RWPE1 (cell line): ENCODE data around the gene KCNJ8.
"Not testable (repeated sequence)": the region's sequence is repeated elsewhere in the genome, so short reads cannot be mapped to it uniquely, and the experiment has no call there.

Experiments
- CTCF ChIA-PET: fragments of 350-600 bp; sonication (Branson Sonifier 250); formaldehyde crosslinking; extraction: SDS; loops from one replicate; lab custom pipeline; 2021; lab: Yijun Ruan, JAX
- POLR2A ChIA-PET: fragments of 400-600 bp; formaldehyde crosslinking; extraction: SDS; loops from one replicate; lab custom pipeline; 2020; ENCODE audit warnings: antibody characterized with exemption; ENCODE audit not compliant: low non-redundant PET; lab: Yijun Ruan, JAX
- DNase-seq: peaks from one replicate; pipeline ENCODE4 v3.0.0; 2012; ENCODE audit warnings: low spot score
- H3K27ac ChIP-seq: fragments of 450-650 bp; 2 replicates; pipeline ENCODE4 v1.5.1; 2017
- TF ChIP-seq, protein P1 (sequence below): fragments of 450-650 bp; conservative IDR thresholded peaks from 2 replicates; pipeline ENCODE4 v1.5.1; 2017; ENCODE audit warnings: low read depth, mild to moderate bottlenecking

Gene KCNJ8

DNA sequence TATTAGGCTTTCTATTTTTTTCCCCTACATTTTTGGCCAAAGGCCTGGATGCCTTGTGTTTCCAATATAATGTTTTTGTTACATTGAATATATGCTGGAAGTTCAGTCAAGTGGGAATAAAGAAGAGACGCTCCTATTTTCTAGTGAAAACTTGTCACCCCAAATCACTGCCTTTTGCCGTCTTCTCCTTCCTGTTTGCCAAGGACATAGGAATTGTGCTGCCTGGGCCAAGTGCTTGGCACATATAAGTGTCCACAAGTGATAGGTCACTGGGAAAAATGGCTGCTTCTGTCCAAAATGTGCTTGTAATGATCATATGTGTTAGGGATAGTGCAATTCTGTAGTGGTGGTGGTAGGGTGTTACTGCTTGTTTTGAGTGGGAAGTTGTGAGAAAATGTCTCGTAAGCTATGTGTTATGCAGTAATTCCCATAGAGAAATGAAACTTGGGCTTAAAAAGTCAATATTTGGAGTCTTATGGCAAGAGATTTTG is 11.6 kb upstream of the KCNJ8 start:
- DNase-seq = no peak
- TF ChIP-seq, protein P1, sequence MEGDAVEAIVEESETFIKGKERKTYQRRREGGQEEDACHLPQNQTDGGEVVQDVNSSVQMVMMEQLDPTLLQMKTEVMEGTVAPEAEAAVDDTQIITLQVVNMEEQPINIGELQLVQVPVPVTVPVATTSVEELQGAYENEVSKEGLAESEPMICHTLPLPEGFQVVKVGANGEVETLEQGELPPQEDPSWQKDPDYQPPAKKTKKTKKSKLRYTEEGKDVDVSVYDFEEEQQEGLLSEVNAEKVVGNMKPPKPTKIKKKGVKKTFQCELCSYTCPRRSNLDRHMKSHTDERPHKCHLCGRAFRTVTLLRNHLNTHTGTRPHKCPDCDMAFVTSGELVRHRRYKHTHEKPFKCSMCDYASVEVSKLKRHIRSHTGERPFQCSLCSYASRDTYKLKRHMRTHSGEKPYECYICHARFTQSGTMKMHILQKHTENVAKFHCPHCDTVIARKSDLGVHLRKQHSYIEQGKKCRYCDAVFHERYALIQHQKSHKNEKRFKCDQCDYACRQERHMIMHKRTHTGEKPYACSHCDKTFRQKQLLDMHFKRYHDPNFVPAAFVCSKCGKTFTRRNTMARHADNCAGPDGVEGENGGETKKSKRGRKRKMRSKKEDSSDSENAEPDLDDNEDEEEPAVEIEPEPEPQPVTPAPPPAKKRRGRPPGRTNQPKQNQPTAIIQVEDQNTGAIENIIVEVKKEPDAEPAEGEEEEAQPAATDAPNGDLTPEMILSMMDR = no peak
- no peak overlapping the region for H3K27ac ChIP-seq
- POLR2A ChIA-PET = no interaction called here
- CTCF ChIA-PET = no interaction called here

DNA sequence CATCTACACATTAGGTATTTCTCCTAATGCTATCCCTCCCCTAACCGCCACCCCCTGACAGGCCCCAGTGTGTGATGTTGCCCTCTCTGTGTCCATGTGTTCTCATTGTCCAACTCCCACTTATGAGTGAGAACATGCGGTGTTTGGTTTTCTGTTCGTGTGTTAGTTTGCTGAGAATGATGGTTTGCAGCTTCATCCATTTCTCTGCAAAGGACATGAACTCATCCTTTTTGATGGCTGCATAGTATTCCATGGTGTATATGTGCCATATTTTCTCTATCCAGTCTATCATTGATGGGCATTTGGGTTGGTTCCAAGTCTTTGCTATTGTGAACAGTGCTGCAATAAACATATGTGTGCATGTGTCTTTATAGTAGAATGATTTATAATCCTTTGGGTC is 8.2 kb upstream of the KCNJ8 start:
- POLR2A ChIA-PET, H3K27ac ChIP-seq, DNase-seq, CTCF ChIA-PET: not testable (repeated sequence)

DNA sequence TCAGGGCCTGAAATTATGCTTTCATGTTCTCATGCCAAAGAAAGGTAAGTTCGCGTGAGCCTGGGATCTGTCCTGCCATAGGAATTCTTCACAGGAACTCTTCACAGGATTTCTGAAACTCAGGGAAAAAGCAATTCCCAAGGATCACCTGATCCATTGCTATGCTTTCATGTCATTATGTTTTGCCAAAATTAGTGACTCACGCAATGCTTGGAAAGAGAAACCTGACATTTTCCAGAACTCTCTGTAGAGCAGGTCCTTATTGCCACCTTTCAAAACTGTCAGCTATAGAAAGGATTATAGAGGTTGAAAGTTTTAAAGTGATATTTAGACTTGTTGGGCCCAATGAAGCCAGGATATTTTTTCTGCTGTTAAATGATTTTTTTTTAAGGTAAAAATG is 6.3 kb upstream of the KCNJ8 start:
- ChIA-PET CTCF (no interaction called here), POLR2A (no interaction called here)
- DNase-seq = no peak
- H3K27ac ChIP-seq = no peak overlapping the region
- TF ChIP-seq, protein P1 = no peak

DNA sequence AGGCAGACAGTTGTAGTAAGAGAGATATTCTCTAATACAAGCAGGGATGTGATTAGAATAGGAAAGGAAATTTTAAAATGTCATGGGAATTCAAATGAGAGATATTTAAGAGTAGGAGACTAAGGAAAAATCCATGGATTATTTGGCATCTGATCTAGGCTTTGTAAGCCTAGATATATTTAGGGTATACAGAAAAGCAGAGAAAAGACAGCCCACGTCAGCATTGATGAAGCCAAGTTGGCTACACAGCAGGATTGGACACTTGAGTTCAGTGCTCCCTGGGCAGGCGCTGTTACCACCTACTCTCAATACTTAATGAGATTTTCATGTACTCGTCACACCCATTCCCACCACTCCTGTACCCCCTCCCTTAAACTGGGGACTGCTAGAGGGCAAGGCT is 1.7 kb upstream of the KCNJ8 start:
- no peak for DNase-seq
- no peak overlapping the region for H3K27ac ChIP-seq
- TF ChIP-seq, protein P1 = no peak
- POLR2A ChIA-PET = no interaction called here
- CTCF ChIA-PET = no interaction called here

DNA sequence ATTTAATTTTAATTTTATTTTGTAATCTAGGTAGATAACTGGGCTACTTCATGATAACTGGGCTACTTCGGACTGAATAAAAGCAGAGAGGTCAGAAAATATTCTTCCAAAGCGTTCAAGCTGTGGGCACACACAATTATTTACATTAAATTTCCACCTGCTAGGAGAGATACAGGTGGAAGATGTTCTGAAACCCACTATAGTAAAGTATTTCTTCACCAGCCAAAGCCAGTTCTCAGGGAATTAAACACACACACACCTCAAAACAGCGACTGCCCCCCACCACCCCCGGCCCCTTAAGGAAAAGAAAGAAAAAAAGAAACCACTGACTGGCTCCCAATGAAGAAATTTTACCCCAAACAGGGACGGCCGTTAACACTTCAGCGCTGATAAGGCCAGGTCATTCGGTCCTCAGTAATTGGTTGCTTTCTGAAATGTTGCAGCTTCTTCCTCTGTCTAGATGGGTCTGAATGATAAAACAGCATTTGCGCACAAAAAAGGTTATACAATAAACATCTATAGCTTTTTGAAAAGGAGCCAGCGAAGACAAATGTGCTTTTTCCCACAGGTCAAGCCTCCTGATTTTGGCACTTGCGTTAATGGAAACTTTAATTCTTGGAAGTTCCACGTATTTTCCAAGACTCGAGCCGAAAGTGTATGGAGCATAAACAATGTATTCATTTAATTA is 771 bp upstream of the KCNJ8 start:
- TF ChIP-seq, protein P1 = no peak
- POLR2A ChIA-PET = no interaction called here
- DNase-seq = no peak
- CTCF ChIA-PET = no interaction called here
- no peak overlapping the region for H3K27ac ChIP-seq

DNA sequence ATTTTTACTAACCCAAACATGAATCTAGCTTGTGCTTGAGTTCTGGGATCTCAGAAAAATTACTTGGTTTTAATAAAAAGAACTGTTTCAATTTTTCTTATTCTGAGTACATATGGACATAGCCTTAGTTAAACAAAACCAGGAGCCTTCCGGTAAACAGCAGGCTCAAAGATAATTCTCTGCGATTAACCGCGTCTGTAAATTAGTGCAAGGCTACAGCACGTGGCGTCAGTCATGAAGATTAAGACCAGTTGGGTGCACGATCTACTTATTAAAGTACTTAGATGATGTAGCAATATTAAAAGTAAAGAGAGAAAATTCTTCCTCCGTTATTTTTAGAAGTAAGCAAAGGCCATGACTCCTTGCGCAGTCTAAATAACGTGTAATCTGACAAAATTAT is 700 bp downstream of the KCNJ8 start:
- DNase-seq = no peak
- TF ChIP-seq, protein P1 = no peak
- POLR2A ChIA-PET = no interaction called here
- H3K27ac ChIP-seq = no peak overlapping the region
- CTCF ChIA-PET = no interaction called here

DNA sequence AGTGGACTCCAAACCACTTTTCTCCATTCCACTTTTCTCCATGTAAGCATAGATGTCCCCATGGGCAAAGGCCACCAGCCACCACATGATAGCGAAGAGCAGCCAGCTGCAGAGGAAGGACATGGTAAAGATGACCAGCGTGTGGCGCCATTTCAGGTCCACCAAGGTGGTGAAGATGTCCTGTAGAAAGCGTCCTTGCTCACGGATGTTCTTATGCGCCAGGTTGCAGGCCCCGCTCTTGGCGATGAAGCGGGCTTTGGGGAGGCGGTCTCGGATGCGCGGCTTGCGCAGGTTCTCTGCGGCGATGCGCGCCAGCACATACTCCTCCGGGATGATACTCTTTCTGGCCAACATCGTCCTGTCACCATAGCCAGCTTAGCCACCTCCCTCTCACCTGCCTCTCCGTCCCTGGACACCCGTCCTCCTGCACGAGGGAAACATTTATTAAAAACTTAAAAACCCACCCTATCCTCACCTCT is 1.2 kb downstream of the KCNJ8 start:
- no peak for DNase-seq
- TF ChIP-seq, protein P1 = no peak
- ChIA-PET CTCF (no interaction called here), POLR2A (no interaction called here)
- no peak overlapping the region for H3K27ac ChIP-seq
